Fibroblast of the aortic adventitia (primary cell): ENCODE data around the gene ERC2. TPM values are rescaled to one million over a fixed set of nuclear protein-coding genes. Genes with fewer than 3 reads are reported as not detected.

Experiments
- DNase-seq: peaks from one replicate; pipeline ENCODE4 v3.0.0-alpha.2; 2010; ENCODE audit warnings: low read depth
- H3K4me3 ChIP-seq: 2 replicates; pipeline ENCODE4 v1.5.1; 2011; ENCODE audit warnings: low read depth, mild to moderate bottlenecking, control low read depth, low read length, moderate library complexity
- CTCF ChIP-seq: IDR thresholded peaks from 2 replicates; pipeline ENCODE4 v1.5.1; 2011; ENCODE audit warnings: mild to moderate bottlenecking, low read length, control low read depth, inconsistent platforms; ENCODE audit not compliant: insufficient read depth
- total RNA-seq: library from RNA; depleted of rRNA; stranded (reverse); fragments of >200 nt; gene quantifications from 2 replicates; pipeline ENCODE4 v1.2.3, GENCODE V29; 2012; ENCODE audit warnings: low replicate concordance

The ERC2 gene
- total RNA-seq, 1 donor, result 0.09 TPM

DNA sequence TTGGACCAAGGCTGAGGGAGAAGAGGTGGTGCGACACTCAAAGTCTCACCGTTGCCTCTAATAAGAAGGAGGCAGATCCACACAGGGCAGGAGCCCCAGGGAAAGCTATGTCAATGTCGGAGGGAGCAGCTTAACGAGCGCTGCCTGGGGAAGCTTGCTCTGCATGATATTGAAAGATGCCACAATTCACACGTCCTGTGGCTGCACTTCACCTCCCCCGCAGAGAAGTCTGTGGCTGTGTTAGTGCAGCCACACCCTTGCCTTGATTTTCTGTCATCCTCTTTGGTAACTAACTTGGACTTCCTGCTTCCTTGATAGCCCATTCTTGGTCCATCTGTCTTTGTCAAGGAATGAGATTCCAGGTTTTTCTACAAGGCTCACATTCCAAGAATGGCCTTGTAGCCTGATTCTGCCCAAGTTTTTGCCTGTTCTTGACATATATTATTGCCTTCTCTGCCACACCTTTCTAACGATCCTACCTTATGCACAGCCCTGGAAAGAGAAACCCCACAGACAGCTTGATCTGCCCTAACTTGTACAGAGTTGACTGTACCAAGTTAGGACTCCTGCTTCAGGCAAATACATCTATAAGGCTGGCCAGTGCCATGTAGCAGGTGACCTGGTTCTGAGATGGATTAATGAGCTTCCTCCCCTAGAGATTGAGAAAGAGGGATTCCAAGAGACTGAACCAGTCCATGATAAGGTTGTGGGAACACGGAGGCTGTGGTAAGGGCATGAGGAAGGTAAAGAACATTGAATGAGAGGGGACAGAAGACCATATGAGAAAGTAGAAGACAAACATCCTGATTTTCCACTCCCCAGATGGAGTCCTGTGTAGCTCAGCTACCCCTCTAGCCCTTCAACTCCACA lies 828.1 kb downstream of the ERC2 start:
- no peak overlapping the region for H3K4me3 ChIP-seq
- DNase-seq, result no peak
- TF ChIP-seq CTCF, result no peak

DNA sequence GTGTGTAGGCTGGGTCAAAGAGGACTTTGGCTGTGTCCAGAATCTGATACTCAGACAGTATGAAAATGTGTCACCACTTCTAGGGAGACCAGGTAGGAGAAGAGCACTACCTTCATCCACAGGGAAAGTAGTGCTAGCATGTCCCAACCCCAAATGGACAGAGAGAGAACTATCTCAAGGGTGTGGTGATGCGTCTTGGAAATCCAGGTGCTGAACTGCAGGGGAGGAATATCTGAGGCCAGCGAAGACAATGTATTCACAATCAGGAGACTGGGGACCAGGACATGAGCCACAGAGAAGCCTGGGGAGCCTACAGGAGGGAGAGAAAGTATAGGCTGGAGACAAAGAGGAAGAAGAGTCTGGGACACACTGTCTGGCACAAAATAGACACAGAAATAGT lies 829.1 kb downstream of the ERC2 start:
- no peak for TF ChIP-seq CTCF
- DNase-seq, result no peak
- no peak overlapping the region for H3K4me3 ChIP-seq

GRCh38 chr3:55637906-55638638 lies 830.2 kb downstream of the ERC2 start:
- H3K4me3 ChIP-seq, result no peak overlapping the region
- DNase-seq, result no peak
- TF ChIP-seq CTCF, result no peak

GRCh38 chr3:55636300-55637195 lies 831.7 kb downstream of the ERC2 start:
- DNase-seq, result no peak
- TF ChIP-seq CTCF, result no peak
- H3K4me3 ChIP-seq, result no peak overlapping the region

GRCh38 chr3:55634345-55634744 lies 833.9 kb downstream of the ERC2 start:
- no peak for TF ChIP-seq CTCF
- no peak overlapping the region for H3K4me3 ChIP-seq
- DNase-seq, result no peak

- TF ChIP-seq CTCF, result peak; percentile 7
- H3K4me3 ChIP-seq, result no peak overlapping the region
- DNase-seq, result no peak
Observed at GRCh38 chr3:55633333-55633732, 834.9 kb downstream of the ERC2 start.
